ENCODE measurements around the gene ARFGEF2. TPM values are rescaled to one million over a fixed set of nuclear protein-coding genes. Genes with fewer than 3 reads are reported as not detected.

ARFGEF2 gene
- polyA plus RNA-seq, 1 donor from 2014 or later, result 19.8 TPM

DNA sequence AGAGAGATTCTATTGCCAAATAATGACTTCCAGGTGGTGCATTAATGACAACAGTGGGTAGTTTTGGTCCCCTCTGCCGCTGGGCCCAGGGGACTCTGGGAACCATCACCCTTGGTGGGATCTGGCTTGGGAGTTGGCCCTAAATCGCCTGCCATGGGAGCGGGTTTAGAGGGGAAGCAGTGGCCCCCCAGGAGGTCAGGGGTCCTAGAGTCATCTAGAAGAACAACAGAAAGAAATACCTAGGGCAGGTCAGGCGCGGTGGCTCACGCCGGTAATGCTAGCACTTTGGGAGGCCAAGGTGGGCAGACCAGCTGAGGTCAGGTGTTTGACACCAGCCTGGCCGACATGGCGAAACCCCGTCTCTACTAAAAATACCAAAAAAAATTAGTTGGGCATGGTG, 17.8 kb upstream of the ARFGEF2 start:
- Histone ChIP-seq H2AFZ (ENCODE audit: low read depth, low read length) (no peak overlapping the region), H3K9me3 (ENCODE audit: low read length) (no peaks in the 10 kb centered on the region), H3K79me2 (replicated peaks; ENCODE audit: insufficient read depth, low read length) (no peaks in the 10 kb centered on the region), H3F3A (ENCODE audit: insufficient read depth, low read length, poor library complexity, severe bottlenecking) (no peaks in the 10 kb centered on the region), H3K27me3 (ENCODE audit: insufficient read depth, low read depth, low read length) (no peaks in the 10 kb centered on the region), H4K20me1 (ENCODE audit: insufficient read depth) (no peaks in the 10 kb centered on the region), H3K27ac (ENCODE audit: low read length) (no peak overlapping the region), H3K9ac (ENCODE audit: low read length) (no peak overlapping the region), H3K9me2 (ENCODE audit: insufficient read depth, low read length) (no peaks in the 10 kb centered on the region), H3K36me3 (ENCODE audit: insufficient read depth, low read length) (no peaks in the 10 kb centered on the region), H3K4me2 (ENCODE audit: low read length) (no peak overlapping the region), H3K4me3 (ENCODE audit: low read length) (no peak overlapping the region)
- TF ChIP-seq, protein P1, sequence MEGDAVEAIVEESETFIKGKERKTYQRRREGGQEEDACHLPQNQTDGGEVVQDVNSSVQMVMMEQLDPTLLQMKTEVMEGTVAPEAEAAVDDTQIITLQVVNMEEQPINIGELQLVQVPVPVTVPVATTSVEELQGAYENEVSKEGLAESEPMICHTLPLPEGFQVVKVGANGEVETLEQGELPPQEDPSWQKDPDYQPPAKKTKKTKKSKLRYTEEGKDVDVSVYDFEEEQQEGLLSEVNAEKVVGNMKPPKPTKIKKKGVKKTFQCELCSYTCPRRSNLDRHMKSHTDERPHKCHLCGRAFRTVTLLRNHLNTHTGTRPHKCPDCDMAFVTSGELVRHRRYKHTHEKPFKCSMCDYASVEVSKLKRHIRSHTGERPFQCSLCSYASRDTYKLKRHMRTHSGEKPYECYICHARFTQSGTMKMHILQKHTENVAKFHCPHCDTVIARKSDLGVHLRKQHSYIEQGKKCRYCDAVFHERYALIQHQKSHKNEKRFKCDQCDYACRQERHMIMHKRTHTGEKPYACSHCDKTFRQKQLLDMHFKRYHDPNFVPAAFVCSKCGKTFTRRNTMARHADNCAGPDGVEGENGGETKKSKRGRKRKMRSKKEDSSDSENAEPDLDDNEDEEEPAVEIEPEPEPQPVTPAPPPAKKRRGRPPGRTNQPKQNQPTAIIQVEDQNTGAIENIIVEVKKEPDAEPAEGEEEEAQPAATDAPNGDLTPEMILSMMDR (IDR thresholded peaks at IDR 0.05; ENCODE audit: poor library complexity, severe bottlenecking), result no peak
- no peak for TF ChIP-seq EZH2 (IDR thresholded peaks at IDR 0.05; ENCODE audit: borderline replicate concordance, insufficient read depth, low read length, poor library complexity, severe bottlenecking)
- no peak for TF ChIP-seq POLR2AphosphoS5 (IDR thresholded peaks at IDR 0.05)
- no peak for TF ChIP-seq MXI1 (conservative IDR thresholded peaks at IDR 0.05; ENCODE audit: poor library complexity, severe bottlenecking)
- no peak for TF ChIP-seq EP300 (conservative IDR thresholded peaks at IDR 0.05; ENCODE audit: poor library complexity, severe bottlenecking)
- no peak for TF ChIP-seq SMC3 (conservative IDR thresholded peaks at IDR 0.05; ENCODE audit: poor library complexity)
- no peak for TF ChIP-seq TAF1 (IDR thresholded peaks at IDR 0.05; ENCODE audit: low read depth)
- TF ChIP-seq RAD21 (conservative IDR thresholded peaks at IDR 0.05), result no peak

DNA sequence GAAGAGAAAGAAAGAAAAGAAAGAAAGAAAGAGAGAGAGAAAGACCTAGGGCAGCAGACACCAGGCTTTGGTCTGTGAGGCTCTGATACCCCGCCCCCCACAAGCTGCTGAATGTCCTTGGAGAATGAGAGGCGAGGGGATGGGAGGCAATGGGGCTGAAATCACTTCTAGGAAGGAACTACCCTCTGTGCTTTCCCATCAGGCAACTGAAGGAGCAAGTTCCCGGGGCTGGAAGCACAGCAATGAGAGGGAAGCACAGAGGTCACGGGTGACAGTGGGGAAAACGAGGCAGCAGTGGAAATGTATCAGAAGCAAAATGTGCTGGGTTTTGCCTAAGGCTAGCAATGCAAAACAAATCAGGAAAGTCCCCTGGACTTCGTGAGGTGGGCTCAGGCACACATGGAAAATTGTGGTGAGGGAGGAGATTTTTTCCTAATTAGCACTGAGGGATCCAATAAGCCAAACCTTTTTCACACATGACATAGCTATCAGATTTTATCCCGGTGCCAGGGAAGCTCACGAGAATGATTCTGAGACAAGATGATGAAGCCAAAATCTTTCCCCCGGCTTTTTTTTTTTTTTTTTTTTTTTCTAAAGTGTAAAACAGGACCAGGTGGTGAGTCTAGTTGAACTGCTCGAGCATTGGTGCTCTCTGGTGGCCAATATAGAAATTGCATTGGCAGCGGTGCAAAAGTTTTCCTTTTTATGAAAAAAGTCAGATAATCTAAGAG, 16.8 kb upstream of the ARFGEF2 start:
- H3K36me3 ChIP-seq (ENCODE audit: insufficient read depth, low read length), result no peaks in the 10 kb centered on the region
- no peak overlapping the region for H3K9ac ChIP-seq (ENCODE audit: low read length)
- no peaks in the 10 kb centered on the region for H3K27me3 ChIP-seq (ENCODE audit: insufficient read depth, low read depth, low read length)
- no peak overlapping the region for H3K27ac ChIP-seq (ENCODE audit: low read length)
- no peak overlapping the region for H3K4me2 ChIP-seq (ENCODE audit: low read length)
- H3K4me3 ChIP-seq (ENCODE audit: low read length), result no peak overlapping the region
- H3K9me3 ChIP-seq (ENCODE audit: low read length), result no peaks in the 10 kb centered on the region
- no peaks in the 10 kb centered on the region for H3F3A ChIP-seq (ENCODE audit: insufficient read depth, low read length, poor library complexity, severe bottlenecking)
- no peak overlapping the region for H2AFZ ChIP-seq (ENCODE audit: low read depth, low read length)
- no peaks in the 10 kb centered on the region for H3K79me2 ChIP-seq (replicated peaks; ENCODE audit: insufficient read depth, low read length)
- H4K20me1 ChIP-seq (ENCODE audit: insufficient read depth), result no peaks in the 10 kb centered on the region
- TF ChIP-seq TAF1 (IDR thresholded peaks at IDR 0.05; ENCODE audit: low read depth) (no peak), SMC3 (conservative IDR thresholded peaks at IDR 0.05; ENCODE audit: poor library complexity) (peak; percentile 95), EZH2 (IDR thresholded peaks at IDR 0.05; ENCODE audit: borderline replicate concordance, insufficient read depth, low read length, poor library complexity, severe bottlenecking) (no peak), POLR2AphosphoS5 (IDR thresholded peaks at IDR 0.05) (no peak), MXI1 (conservative IDR thresholded peaks at IDR 0.05; ENCODE audit: poor library complexity, severe bottlenecking) (no peak), RAD21 (conservative IDR thresholded peaks at IDR 0.05) (peak; percentile 86), EP300 (conservative IDR thresholded peaks at IDR 0.05; ENCODE audit: poor library complexity, severe bottlenecking) (no peak)
- TF ChIP-seq, protein P1 (IDR thresholded peaks at IDR 0.05; ENCODE audit: poor library complexity, severe bottlenecking), result peak; percentile 85
- TF ChIP-seq, protein P2, sequence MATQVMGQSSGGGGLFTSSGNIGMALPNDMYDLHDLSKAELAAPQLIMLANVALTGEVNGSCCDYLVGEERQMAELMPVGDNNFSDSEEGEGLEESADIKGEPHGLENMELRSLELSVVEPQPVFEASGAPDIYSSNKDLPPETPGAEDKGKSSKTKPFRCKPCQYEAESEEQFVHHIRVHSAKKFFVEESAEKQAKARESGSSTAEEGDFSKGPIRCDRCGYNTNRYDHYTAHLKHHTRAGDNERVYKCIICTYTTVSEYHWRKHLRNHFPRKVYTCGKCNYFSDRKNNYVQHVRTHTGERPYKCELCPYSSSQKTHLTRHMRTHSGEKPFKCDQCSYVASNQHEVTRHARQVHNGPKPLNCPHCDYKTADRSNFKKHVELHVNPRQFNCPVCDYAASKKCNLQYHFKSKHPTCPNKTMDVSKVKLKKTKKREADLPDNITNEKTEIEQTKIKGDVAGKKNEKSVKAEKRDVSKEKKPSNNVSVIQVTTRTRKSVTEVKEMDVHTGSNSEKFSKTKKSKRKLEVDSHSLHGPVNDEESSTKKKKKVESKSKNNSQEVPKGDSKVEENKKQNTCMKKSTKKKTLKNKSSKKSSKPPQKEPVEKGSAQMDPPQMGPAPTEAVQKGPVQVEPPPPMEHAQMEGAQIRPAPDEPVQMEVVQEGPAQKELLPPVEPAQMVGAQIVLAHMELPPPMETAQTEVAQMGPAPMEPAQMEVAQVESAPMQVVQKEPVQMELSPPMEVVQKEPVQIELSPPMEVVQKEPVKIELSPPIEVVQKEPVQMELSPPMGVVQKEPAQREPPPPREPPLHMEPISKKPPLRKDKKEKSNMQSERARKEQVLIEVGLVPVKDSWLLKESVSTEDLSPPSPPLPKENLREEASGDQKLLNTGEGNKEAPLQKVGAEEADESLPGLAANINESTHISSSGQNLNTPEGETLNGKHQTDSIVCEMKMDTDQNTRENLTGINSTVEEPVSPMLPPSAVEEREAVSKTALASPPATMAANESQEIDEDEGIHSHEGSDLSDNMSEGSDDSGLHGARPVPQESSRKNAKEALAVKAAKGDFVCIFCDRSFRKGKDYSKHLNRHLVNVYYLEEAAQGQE (IDR thresholded peaks at IDR 0.05; ENCODE audit: borderline replicate concordance), result no peak
- no peaks in the 10 kb centered on the region for H3K9me2 ChIP-seq (ENCODE audit: insufficient read depth, low read length)
